Stimulated activated naive CD4-positive, alpha-beta T cell treated with Interleukin-2 at 50 U/mL for 16 hours (primary cell): Measurements from ENCODE around the gene TMEM184A.

Source experiments
- DNase-seq: peaks from one replicate; lab custom pipeline; 2025; lab: John Stamatoyannopoulos, UW

The TMEM184A gene

GRCh38 chr7:1567049-1567771 is 11.2 kb upstream of the TMEM184A start:
- no peak for DNase-seq

DNA sequence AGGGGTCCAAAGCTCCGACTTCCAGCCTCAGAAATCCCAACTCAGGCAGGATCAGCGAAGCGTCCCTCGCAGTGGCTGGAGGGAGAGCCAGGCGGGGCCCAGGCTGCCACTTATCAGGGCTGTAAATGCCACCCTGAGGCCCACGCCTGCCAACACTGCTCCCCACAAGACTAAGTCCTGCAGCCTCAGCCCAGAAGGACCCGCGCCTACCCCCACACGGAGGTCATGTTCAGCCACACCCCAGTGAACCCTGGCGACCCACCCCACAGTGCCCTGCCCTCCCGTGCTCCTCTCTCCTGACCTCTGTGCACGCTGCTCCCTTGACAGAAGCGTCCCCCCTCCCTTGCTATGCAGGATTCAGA is 10.7 kb upstream of the TMEM184A start:
- no peak for DNase-seq

DNA sequence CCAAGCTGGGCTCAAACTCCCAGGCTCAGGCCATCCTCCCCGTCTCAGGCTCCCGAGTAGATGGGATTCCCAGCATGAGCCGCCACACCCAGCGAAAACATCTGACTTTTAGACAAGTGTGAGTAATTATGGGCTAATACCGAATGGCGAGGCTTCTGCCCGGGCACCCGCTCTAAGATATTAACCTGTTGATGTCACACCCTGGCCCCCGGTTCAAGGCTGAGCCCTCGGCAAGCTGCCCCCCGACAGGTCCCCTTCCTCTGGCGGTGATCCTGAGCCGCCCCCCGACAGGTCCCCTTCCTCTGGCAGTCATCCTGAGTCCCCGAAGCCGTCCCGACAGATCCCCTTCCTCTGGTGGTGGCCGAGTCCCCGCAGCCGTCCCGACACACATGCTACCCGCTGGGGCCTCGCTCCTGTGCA is 8.6 kb upstream of the TMEM184A start:
- DNase-seq, result no peak

DNA sequence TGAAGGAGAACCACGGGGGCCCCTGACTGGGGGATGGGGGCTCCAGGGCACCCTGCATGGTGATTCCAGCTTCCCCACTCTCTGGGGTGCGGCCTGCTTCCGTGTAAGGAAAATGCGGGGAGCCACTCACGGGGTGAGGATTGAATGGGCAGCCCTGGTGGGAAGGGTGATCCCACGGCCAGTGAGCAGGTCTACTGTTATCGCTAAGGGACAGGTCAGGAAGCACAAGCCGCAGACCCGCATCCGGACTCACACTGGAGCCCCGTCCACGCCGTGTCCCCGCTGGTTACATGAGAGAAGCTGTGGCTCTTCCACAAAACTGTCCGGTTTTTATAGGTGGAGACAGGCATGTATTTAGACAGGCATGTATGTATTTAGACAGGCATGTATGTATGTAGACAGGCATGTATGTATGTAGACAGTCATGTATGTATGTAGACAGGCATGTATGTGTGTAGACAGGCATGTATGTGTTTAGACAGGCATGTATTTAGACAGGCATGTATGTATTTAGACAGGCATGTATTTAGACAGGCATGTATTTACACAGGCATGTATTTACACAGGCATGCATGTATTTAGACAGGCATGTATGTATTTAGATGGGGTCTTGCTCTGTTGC is 8.1 kb upstream of the TMEM184A start:
- DNase-seq, result no peak

GRCh38 chr7:1562597-1563051 is 6.6 kb upstream of the TMEM184A start:
- no peak for DNase-seq

GRCh38 chr7:1562116-1562515 is 6.1 kb upstream of the TMEM184A start:
- DNase-seq, result no peak

DNA sequence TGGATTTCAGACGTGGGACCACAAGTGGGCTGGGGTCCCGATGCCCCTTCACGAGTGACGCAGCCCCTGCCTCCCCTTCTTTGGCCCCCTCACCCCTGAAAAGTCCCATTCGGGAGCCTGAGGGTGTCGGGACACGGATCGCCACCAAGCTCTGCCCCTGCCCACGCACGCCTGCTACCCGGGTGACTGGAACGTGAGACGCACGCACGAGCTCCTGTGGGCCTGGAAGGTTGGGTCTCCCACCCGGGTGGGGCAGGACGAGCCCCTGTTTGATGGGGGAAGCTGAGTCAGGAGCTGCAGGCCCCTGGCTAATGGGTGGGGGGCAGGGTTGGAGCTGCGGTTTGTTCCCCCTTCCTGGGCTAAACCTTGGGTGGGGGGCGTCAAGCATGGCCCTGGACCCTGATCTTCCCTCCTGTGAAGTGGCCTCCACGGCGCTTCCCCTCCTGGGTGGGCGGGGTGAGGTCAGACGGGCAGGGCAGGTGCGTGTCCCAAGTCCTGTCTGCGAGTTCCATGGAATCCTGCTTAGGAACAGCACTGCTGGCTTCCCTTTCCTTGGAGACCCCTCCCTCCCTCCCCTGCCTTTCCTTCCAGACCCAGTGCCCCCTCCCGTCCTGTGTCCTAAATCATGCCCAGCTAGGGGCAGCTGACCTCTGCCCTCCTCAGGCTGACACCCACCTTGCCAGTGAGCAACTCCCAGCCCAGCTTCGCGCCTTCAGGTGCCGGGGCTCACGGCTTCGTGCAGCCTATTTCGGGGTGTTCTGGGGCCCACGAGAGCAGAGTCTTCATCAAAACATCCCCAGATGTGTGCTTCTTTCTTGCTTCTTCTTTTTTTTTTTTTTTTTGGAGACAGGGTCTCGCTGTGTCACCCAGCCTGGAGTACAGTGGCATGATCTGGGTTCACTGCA is 5.3 kb upstream of the TMEM184A start:
- DNase-seq, result no peak

- DNase-seq, result no peak
Measured at GRCh38 chr7:1560620-1561031, 4.6 kb upstream of the TMEM184A start.

- no peak for DNase-seq
Measured at GRCh38 chr7:1559626-1560590, 3.9 kb upstream of the TMEM184A start.

GRCh38 chr7:1558841-1559625 is 3.0 kb upstream of the TMEM184A start:
- no peak for DNase-seq

GRCh38 chr7:1558181-1558811 is 2.3 kb upstream of the TMEM184A start:
- DNase-seq, result no peak

DNA sequence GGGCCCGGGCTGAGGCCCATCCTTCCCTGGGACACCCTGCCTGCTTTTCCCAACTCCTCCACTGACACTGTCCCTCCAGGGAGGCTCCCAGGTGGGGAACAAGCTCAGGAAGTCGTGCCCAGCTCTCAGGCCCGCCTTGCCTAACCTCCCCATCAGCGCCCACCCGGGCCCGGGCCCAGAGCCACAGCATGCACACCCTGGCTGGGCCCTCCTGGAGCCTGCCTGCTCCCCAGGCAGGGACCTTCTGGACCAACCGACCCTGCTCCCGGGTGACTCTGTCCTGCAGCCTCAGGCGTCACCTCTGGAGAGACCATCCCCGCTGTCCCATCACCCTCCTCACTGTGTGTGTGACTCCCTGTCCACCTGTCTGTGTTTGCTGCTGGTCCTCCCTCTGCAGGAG is 1.8 kb upstream of the TMEM184A start:
- DNase-seq, result no peak

DNA sequence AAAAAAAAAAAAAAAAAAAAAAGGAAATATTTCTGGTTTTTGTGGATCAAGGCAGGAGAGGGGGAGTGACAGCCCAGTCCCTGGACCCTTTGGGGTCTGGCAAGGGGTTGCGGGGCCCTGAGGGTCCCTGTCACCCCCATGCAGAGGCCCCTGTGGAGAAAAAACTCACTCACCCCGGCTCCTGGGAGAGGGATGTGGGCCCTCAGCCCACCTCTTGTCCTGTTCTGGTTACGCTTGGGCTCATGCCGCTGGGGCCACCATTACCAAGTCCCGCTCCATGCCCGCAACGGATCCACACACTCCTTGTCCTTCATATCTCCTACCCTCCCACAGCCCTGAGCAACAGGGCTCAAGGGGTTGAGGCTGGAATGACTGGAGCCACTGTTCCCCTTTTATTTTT is 1.0 kb upstream of the TMEM184A start:
- no peak for DNase-seq

- no peak for DNase-seq
Measured at GRCh38 chr7:1555046-1555812, 776 bp downstream of the TMEM184A start.

- DNase-seq, result no peak
Measured at GRCh38 chr7:1554333-1555045, 1.5 kb downstream of the TMEM184A start.

DNA sequence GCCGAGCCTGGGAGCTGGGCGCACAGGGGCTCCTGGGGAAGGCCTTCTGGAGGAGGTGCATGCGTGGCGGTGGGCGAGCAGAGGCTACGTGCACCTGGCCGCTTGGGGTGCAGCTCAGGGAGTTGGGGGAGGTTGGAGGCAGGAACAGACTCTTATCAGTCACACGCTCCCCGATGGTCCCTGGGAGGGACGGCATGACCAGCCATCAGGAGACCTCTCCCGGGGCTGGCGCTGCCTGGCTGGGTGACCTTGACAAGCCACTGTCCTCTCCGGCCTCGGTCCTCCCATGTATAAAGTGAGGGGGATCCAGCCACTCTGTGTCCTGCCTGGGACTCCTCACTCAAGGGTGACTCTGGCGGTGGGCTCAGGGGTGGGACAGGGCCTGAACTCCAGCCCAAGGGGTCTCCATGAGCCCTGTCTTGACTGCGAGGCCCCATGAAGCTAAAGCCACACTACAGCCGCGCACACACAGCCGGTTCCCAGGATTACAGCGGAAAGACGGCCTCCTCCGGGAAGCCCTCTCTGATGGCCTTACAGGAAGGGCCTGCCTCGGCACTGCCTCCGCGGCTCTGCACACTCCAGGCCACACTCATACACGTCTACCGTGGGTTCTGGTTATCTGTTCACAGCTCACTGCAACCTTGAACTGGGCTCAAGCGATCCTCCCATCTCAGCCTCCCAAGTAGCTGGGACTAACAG is 2.3 kb downstream of the TMEM184A start:
- DNase-seq, result no peak

DNA sequence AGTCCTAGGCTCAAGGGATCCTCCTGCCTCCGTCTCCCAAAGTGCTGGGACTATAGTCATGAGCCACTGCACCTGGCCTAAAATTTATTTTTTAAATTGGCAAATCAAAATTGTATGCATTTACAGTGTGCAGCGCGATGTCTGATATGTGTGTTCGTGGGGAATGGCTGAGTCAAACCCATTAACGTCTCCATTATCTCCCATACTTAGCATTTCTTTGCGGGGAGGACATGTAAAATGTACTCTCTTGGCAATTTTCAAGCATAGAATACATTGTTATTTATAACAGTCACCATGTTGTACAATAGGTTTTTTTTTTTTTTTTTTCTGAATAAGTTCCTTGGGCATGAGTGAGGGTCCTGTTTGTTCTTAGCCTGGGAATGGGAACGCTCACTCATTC is 3.8 kb downstream of the TMEM184A start:
- DNase-seq, result no peak

GRCh38 chr7:1550846-1551155 is 5.2 kb downstream of the TMEM184A start:
- DNase-seq, result no peak
